Endodermal cell (in vitro differentiated cells): ENCODE measurements around the gene GFPT1. TPM values are rescaled to one million over a fixed set of nuclear protein-coding genes. Genes with fewer than 3 reads are reported as not detected.

Experiments used
- DNase-seq: peaks from one replicate; pipeline ENCODE4 v3.0.0-alpha.2; 2017
- H3K27ac ChIP-seq: 2 replicates; pipeline ENCODE4 v1.5.1; 2013; ENCODE audit warnings: mild to moderate bottlenecking, low read depth, low read length, moderate library complexity
- H3K27me3 ChIP-seq: 2 replicates; pipeline ENCODE4 v1.6.1; 2013; ENCODE audit warnings: mild to moderate bottlenecking, low read length, moderate library complexity; ENCODE audit not compliant: insufficient read depth, control insufficient read depth, poor library complexity, severe bottlenecking
- H3K36me3 ChIP-seq: 2 replicates; pipeline ENCODE4 v1.7.0; 2013; ENCODE audit warnings: mild to moderate bottlenecking, low read length, moderate library complexity; ENCODE audit not compliant: control insufficient read depth, insufficient read depth
- H3K4me1 ChIP-seq: one replicate; pipeline ENCODE4 v1.7.0; 2013; ENCODE audit warnings: low read length; ENCODE audit not compliant: control insufficient read depth, insufficient read depth
- H3K4me3 ChIP-seq: 2 replicates; pipeline ENCODE4 v1.5.1; 2013; ENCODE audit warnings: mild to moderate bottlenecking, low read length, moderate library complexity
- H3K9ac ChIP-seq: 2 replicates; pipeline ENCODE4 v1.6.1; 2013; ENCODE audit warnings: mild to moderate bottlenecking, low read length, moderate library complexity; ENCODE audit not compliant: poor library complexity, severe bottlenecking; ENCODE audit errors: extremely low read depth
- H3K9me3 ChIP-seq: 2 replicates; pipeline ENCODE4 v1.6.1; 2013; ENCODE audit warnings: mild to moderate bottlenecking, low read length, moderate library complexity; ENCODE audit not compliant: control insufficient read depth
- H3K27ac Mint-ChIP-seq: 2 replicates; pipeline ENCODE4 v1.8.0; 2020; ENCODE audit warnings: mixed read lengths
- H3K27me3 Mint-ChIP-seq: 2 replicates; pipeline ENCODE4 v1.8.0; 2021; ENCODE audit warnings: mild to moderate bottlenecking, mixed read lengths; ENCODE audit not compliant: insufficient read depth
- H3K36me3 Mint-ChIP-seq: 2 replicates; pipeline ENCODE4 v1.8.0; 2020; ENCODE audit warnings: low read depth, mixed read lengths
- H3K4me1 Mint-ChIP-seq: 2 replicates; pipeline ENCODE4 v1.8.0; 2020; ENCODE audit warnings: mixed read lengths
- H3K4me3 Mint-ChIP-seq: 2 replicates; pipeline ENCODE4 v1.8.0; 2020; ENCODE audit warnings: mild to moderate bottlenecking, moderate library complexity, mixed read lengths
- H3K9me3 Mint-ChIP-seq: 2 replicates; pipeline ENCODE4 v1.8.0; 2020; ENCODE audit warnings: mild to moderate bottlenecking, mixed read lengths
- WGBS, 2 experiments: methylation state at CpG; one replicate each; pipeline versions ENCODE4 v1.1.5 to v1.1.7; 2013; ENCODE audit warnings: missing lambda C conversion rate in 2 of 2, mixed read lengths in 1 of 2; ENCODE audit not compliant: insufficient coverage in 1 of 2, insufficient read length in 1 of 2; 5-methylcytosine and 5-hydroxymethylcytosine counted together
- total RNA-seq, 2 donors: library from RNA; stranded (reverse); fragmentation: NEBNext Ultra II Directional in 1 of 2; extraction: Animal tissue kit (Norgen Biotek cat#: 25700) in 1 of 2; gene quantifications; 2 replicates in 1 of 2; 3 replicates in 1 of 2; pipeline ENCODE4 v1.2.1, GENCODE V29; 2021
- TF ChIP-seq, protein P1 (sequence below): fragments of 200-600 bp; sonication (generic); conservative IDR thresholded peaks from 2 replicates; pipeline ENCODE4 v1.5.0; 2021; ENCODE audit warnings: antibody characterized with exemption, mild to moderate bottlenecking

Gene GFPT1
- total RNA-seq, 2 donors from 2014 or later: 79.8 to 95.9 TPM

DNA sequence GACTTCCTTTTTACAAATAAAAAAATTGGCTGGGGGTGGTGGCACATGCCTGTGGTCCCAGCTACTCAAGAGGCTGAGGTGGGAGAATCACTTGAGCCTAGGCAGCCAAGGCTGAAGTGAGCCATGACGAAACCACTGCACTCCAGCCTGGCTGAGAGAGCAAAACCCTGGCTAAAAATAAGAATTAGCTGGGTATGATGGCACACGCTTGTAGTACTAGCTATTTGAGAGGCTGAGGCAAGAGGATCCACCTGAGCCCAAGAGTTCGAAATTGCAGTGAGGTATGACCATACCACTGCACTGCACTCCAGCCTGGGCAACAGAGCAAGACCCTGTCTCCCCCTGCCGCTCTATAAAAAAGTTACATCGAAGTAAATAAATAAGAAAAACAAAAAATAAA lies 33.7 kb downstream of the GFPT1 start:
- H3K4me3 ChIP-seq: no peak overlapping the region
- no peak overlapping the region for H3K4me3 Mint-ChIP-seq
- no peaks in the 10 kb centered on the region for H3K9me3 Mint-ChIP-seq
- H3K27ac Mint-ChIP-seq: no peak overlapping the region
- no peaks in the 10 kb centered on the region for H3K27me3 ChIP-seq
- no peak overlapping the region for H3K27ac ChIP-seq
- H3K9me3 ChIP-seq: no peaks in the 10 kb centered on the region
- H3K4me1 ChIP-seq: peaks cover 5% of the 10 kb centered on the region
- no peak overlapping the region for H3K9ac ChIP-seq
- no peak for DNase-seq
- WGBS, 2 experiments: 93 to 94% methylated on average over 2 to 5 of the region's 5 CpGs
- H3K27me3 Mint-ChIP-seq: no peaks in the 10 kb centered on the region
- peaks cover 26% of the 10 kb centered on the region for H3K4me1 Mint-ChIP-seq
- peaks cover 58% of the 10 kb centered on the region for H3K36me3 ChIP-seq
- TF ChIP-seq, protein P1, sequence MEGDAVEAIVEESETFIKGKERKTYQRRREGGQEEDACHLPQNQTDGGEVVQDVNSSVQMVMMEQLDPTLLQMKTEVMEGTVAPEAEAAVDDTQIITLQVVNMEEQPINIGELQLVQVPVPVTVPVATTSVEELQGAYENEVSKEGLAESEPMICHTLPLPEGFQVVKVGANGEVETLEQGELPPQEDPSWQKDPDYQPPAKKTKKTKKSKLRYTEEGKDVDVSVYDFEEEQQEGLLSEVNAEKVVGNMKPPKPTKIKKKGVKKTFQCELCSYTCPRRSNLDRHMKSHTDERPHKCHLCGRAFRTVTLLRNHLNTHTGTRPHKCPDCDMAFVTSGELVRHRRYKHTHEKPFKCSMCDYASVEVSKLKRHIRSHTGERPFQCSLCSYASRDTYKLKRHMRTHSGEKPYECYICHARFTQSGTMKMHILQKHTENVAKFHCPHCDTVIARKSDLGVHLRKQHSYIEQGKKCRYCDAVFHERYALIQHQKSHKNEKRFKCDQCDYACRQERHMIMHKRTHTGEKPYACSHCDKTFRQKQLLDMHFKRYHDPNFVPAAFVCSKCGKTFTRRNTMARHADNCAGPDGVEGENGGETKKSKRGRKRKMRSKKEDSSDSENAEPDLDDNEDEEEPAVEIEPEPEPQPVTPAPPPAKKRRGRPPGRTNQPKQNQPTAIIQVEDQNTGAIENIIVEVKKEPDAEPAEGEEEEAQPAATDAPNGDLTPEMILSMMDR: no peak
- peaks cover 65% of the 10 kb centered on the region for H3K36me3 Mint-ChIP-seq

DNA sequence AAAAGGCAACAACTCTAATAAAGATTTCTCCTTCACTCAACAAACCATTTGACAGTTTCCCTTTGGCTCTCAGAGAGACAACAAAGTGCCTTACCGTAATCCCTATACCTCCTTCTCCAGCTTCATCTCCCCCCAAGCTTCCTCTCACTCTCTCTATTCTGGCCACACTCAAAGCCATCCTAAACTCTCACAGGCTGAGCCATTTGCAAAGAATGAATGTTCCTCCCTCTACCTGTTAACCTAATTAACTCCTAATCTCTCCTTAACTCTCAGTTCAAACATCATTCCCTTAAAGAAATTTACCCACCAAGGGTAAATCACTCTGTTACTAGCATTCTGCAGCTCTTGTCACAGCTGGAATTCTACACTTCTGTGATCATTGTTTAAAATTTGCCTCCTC lies 38.2 kb downstream of the GFPT1 start:
- no peak overlapping the region for H3K9ac ChIP-seq
- H3K27me3 Mint-ChIP-seq: no peaks in the 10 kb centered on the region
- H3K4me1 Mint-ChIP-seq: peaks cover 23% of the 10 kb centered on the region
- H3K27ac ChIP-seq: no peak overlapping the region
- H3K4me3 Mint-ChIP-seq: peak overlapping the region; percentile 2
- peak; percentile 54 for DNase-seq
- peaks cover 9% of the 10 kb centered on the region for H3K4me1 ChIP-seq
- TF ChIP-seq, protein P1: no peak
- peak overlapping the region; percentile 3 for H3K4me3 ChIP-seq
- 29 to 83% methylated on average over 1 of the region's 1 CpG for WGBS, 2 experiments
- H3K27ac Mint-ChIP-seq: peak overlapping the region; percentile 6
- H3K9me3 Mint-ChIP-seq: no peaks in the 10 kb centered on the region
- H3K36me3 Mint-ChIP-seq: peaks cover 65% of the 10 kb centered on the region
- no peaks in the 10 kb centered on the region for H3K9me3 ChIP-seq
- no peaks in the 10 kb centered on the region for H3K27me3 ChIP-seq
- H3K36me3 ChIP-seq: peaks cover 61% of the 10 kb centered on the region

DNA sequence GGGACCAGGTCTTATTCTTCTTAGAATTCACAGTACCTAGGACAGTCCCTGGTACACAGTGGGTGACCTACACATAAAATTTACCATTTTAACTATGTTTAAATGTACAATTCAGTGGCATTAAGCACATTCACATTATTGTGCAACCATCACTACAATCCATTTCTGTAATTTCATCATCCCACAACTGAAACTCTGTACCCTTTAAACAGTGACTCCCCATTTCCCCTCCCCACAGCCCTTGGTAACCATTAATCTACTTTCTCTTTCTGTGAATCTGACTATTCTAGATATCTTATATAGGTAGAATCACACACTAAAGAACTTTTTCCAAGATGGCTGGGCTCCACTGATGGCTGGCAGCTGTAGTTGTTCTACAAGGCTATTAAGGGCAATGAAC lies 41.6 kb downstream of the GFPT1 start:
- no peaks in the 10 kb centered on the region for H3K9me3 Mint-ChIP-seq
- no peak for DNase-seq
- TF ChIP-seq, protein P1: no peak
- Histone ChIP-seq H3K36me3 (peaks cover 80% of the 10 kb centered on the region), H3K27me3 (no peaks in the 10 kb centered on the region), H3K4me1 (peaks cover 9% of the 10 kb centered on the region), H3K9me3 (no peaks in the 10 kb centered on the region), H3K27ac (no peak overlapping the region), H3K9ac (no peak overlapping the region), H3K4me3 (no peak overlapping the region)
- no peak overlapping the region for H3K4me3 Mint-ChIP-seq
- H3K36me3 Mint-ChIP-seq: peaks cover 74% of the 10 kb centered on the region
- no peak overlapping the region for H3K27ac Mint-ChIP-seq
- peaks cover 23% of the 10 kb centered on the region for H3K4me1 Mint-ChIP-seq
- H3K27me3 Mint-ChIP-seq: no peaks in the 10 kb centered on the region
